GM19438 (cell line): ENCODE measurements around the gene GOLGA6A.
"Not testable (repeated sequence)": the region's sequence is repeated elsewhere in the genome, so short reads cannot be mapped to it uniquely, and the experiment has no call there.

Experiments
- ATAC-seq: cut with Tn5 transposase; IDR thresholded peaks from one replicate; pipeline ENCODE4 v1.9.1; 2021; ENCODE audit warnings: low read depth; ENCODE audit not compliant: unreplicated experiment

Gene GOLGA6A

GRCh38 chr15:74053941-74054529 is 28.3 kb downstream of the GOLGA6A start:
- ATAC-seq, result no peak

- ATAC-seq, result no peak
Observed at GRCh38 chr15:74053517-74053916, 28.8 kb downstream of the GOLGA6A start.

DNA sequence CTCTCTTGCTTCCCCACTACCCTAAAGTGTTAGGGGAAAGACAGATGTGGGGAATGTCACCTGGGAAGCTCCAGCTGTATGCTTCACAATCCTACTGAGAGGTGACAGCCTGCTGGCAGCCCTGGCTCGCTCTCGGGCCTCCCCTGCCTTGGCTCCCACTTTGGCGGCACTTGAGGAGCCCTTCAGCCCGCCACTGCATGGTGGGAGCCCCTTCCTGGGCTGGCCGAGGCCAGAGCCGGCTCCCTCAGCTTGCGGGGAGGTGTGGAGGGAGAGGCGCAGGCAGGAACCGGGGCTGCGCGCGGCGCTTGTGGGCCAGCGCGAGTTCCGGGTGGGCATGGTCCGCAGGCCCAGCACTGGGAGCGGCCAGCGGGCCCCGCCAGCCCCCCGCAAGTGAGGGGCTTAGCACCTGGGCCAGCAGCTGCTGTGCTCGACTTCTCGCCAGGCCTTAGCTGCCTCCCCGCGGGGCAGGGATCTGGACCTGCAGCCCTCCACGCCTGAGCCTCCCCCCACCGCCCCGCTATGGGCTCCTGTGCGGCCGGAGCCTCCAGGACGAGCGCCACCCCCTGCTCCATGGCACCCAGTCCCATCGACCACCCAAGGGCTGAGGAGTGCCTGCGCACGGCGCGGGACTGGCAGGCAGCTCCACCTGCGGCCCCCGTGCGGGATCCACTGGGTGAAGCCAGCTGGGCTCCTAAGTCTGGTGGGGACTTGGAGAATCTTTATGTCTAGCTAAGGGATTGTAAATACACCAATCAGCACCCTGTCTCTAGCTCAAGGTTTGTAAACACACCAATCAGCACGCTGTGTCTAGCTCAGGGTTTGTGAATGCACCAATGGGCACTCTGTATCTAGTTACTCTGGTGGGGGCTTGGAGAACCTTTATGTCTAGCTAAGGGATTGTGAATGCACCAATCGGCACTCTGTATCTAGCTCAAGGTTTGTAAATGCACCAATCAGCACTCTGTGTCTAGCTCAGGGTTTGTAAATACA is 29.8 kb downstream of the GOLGA6A start:
- not testable (repeated sequence) for ATAC-seq

DNA sequence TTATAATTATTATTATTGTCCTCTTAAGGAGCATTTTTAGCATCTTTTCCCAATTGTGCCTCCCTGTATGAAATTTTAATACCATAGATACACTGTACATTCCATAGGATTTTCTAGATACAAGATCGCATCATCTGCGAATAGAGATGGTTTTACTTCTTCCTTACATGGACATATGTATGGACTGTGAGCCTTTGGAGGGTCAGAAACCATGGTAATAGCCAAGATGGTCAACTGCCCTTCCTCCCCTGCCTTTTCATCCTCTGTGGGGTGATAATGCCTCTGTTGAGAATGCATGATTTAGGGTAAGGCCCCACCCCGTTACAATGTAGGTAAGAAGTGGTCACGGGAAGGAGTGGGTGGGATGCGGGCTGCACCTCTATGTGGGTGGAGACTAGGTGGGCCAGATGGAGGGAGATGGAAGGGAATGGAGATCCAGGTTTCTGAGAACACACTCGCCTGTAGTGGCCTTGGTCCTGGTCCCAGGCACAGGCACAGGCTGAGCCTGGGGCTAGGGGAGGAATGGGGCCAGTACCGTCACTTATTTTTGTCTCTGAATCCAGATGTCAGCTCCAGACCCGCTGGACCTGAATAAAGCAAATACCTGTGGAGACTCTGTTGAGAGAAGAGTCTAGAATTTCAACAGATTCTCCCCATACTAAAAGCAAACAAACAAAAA is 31.7 kb downstream of the GOLGA6A start:
- no peak for ATAC-seq

GRCh38 chr15:74050127-74050526 is 32.2 kb downstream of the GOLGA6A start:
- no peak for ATAC-seq

GRCh38 chr15:74046275-74046674 is 36.1 kb downstream of the GOLGA6A start:
- ATAC-seq, result no peak

DNA sequence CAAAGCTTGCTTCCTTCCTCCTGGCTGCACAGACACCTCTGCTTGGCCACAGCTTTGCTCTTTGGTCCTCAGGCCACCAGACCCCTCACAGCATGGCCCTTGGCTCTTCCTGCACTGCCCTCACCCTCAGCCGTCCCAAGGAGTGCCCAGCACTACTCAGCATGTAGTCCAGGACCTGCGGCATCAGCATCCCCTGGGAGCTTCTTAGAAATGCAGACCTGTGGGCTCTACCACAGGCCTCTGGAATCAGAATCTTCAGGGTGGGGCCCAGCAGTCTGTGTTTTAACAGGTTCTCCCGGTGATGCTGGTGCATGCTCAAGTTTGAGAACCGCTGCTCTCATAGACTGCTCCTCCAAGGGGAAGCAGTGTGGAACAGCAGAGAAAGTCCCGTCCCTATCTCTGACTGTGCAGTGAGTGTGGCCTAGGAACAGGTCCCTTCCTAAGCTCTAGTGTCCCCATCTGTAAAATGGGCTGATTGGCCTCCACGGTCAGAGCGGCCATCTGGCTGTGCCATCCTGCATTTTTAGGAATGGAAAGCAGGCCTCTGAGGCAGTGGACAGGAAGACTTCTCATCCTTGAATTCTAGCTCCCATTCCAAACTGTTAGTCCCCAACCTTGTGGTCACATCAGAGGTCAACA is 36.6 kb downstream of the GOLGA6A start:
- no peak for ATAC-seq

GRCh38 chr15:74045184-74045583 is 37.2 kb downstream of the GOLGA6A start:
- no peak for ATAC-seq

- ATAC-seq, result no peak
Observed at GRCh38 chr15:74044267-74045110, 37.9 kb downstream of the GOLGA6A start.

DNA sequence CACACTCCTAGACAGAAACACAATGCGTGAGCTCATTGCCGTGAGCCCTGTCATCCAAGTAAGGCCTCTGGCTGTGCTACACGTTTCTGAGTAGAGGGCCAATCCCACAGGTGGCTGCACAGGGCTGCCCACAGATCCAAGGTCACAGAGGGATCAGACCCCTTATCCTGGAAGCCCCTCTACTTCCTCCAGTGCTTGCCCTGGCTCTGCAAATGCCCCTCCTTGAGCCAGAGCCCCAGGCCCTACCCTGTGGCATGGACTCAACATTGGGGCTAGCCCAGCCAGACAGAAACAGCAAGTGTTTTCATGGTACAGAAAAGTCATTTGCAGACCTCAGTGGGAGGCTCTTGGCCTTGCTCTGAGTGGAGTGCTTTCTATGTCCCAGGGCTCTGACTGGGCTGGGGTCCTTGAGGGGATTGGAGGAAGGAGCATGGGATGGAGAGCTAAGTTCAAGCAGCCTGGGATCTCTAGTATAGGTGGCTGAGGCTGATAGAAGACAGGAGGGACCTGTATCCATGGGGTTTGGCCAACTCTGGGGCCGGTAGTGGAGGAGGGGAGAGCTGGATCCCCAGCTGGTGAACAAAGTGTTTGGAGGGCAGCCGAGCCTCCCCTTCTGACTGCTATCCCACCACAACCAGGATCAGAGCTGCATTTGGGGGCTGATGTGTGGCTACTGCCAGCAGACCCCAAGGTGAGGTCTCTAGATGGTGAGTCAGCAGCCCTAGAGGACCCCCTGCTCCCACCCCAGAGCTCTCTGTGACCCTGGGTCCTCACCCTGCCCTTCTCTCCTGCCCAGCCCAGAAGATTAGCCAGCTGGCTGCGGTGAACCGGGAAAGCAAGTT is 38.7 kb downstream of the GOLGA6A start:
- no peak for ATAC-seq

- no peak for ATAC-seq
Observed at GRCh38 chr15:74042603-74043424, 39.5 kb downstream of the GOLGA6A start.

DNA sequence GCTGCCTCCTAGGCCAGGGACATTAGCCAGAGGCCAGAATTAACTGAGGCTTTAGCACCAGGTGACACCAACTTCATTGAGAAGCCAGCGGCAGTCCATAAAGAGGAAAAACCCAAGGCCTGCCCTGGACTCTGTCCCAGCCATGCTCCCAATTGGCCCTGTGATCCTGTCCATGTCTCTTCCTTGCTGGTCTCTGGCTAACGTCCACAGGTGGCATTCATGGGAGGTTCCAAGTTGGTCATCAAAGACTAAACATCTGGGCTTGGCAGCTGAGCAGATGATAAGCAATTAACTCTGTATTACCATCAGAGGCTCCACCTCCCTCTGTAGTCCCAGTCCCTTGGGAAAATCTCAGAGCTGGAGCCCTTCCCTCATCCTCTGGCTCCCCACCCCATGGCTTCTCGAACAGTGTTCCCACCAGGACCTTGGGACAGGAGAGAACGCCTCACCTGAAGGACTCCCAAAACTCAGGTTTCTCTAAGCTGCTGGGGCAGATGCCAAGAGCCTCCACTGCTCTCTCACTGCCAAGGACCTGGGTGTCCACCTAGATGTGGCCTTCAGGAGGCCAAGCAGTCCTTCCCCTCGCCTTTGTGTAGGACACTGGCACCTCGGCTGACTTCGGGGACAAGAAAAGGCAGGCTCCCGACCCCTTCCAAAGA is 40.4 kb downstream of the GOLGA6A start:
- no peak for ATAC-seq

DNA sequence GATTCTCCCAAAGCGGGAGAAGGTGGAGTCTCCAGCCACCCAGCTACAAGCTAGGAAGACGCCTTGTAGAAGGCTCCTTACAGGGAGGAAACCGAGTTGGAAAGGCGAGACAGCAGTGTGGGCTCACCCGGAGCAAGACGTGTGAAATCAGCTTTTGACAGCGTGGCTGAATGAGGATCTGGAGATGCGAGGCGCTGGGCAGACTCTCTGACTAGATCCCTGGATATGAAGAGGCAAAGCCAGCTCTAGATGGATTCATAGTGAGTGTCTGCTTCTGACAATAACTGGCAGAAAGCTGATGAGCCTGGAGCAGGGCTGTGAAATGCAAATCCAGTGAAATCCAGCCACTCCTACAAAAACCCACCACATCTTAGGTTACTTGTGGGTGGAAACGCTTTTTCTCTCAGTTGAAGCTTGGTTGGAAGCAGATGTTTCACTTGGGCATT is 41.0 kb downstream of the GOLGA6A start:
- ATAC-seq, result no peak

- no peak for ATAC-seq
Observed at GRCh38 chr15:74040109-74040850, 42.1 kb downstream of the GOLGA6A start.

DNA sequence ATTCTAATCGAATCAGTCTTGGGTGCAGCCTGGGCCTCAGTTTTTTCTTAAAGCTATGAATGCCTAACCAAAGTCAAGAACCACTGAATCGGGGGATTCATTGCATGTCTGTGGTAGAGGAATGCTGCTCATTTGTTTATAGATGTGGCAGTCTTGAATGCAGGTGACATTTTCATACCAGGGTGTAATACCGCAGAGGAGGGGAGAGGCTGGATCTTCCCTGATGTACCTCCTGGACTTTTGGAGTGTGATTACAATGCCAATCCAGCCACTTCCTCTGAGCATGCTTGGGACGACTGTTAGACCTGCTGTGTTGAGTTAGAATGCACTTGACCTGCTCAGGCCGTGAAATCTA is 42.7 kb downstream of the GOLGA6A start:
- ATAC-seq, result no peak

GRCh38 chr15:74038707-74039655 is 43.4 kb downstream of the GOLGA6A start:
- ATAC-seq, result no peak
